ENCODE data around the gene CRTC3.

The CRTC3 gene

GRCh38 chr15:90545095-90545494 lies 15.4 kb downstream of the CRTC3 start:
- DNase-seq (ENCODE audit: low read depth), result peak; percentile 32
- H3K4me3 ChIP-seq (ENCODE audit: low read depth, low read length), result no peak overlapping the region
- TF ChIP-seq MAX (IDR thresholded peaks at IDR 0.05; ENCODE audit: low read depth, low read length), result no peak
- no peak for TF ChIP-seq POLR2A (IDR thresholded peaks at IDR 0.05; ENCODE audit: extremely low read depth, insufficient read length)
- TF ChIP-seq MYC (IDR thresholded peaks at IDR 0.05; ENCODE audit: low read depth, low read length), result no peak
- peak; percentile 16 for TF ChIP-seq CTCF (IDR thresholded peaks at IDR 0.05; ENCODE audit: low read depth, low read length)

GRCh38 chr15:90547540-90547939 lies 17.8 kb downstream of the CRTC3 start:
- no peak for TF ChIP-seq MAX (IDR thresholded peaks at IDR 0.05; ENCODE audit: low read depth, low read length)
- no peak for TF ChIP-seq POLR2A (IDR thresholded peaks at IDR 0.05; ENCODE audit: extremely low read depth, insufficient read length)
- TF ChIP-seq MYC (IDR thresholded peaks at IDR 0.05; ENCODE audit: low read depth, low read length), result no peak
- no peak for TF ChIP-seq CTCF (IDR thresholded peaks at IDR 0.05; ENCODE audit: low read depth, low read length)
- no peak for DNase-seq (ENCODE audit: low read depth)
- H3K4me3 ChIP-seq (ENCODE audit: low read depth, low read length), result no peak overlapping the region

GRCh38 chr15:90550919-90551318 lies 21.2 kb downstream of the CRTC3 start:
- TF ChIP-seq CTCF (IDR thresholded peaks at IDR 0.05; ENCODE audit: low read depth, low read length) (no peak), MAX (IDR thresholded peaks at IDR 0.05; ENCODE audit: low read depth, low read length) (0 out of 2 replicates have a peak, but pooled peaks have one; percentile 13), POLR2A (IDR thresholded peaks at IDR 0.05; ENCODE audit: extremely low read depth, insufficient read length) (no peak), MYC (IDR thresholded peaks at IDR 0.05; ENCODE audit: low read depth, low read length) (no peak)
- no peak overlapping the region for H3K4me3 ChIP-seq (ENCODE audit: low read depth, low read length)
- DNase-seq (ENCODE audit: low read depth), result peak; percentile 85

- H3K4me3 ChIP-seq (ENCODE audit: low read depth, low read length), result no peak overlapping the region
- no peak for DNase-seq (ENCODE audit: low read depth)
- TF ChIP-seq CTCF (IDR thresholded peaks at IDR 0.05; ENCODE audit: low read depth, low read length) (no peak), POLR2A (IDR thresholded peaks at IDR 0.05; ENCODE audit: extremely low read depth, insufficient read length) (no peak), MAX (IDR thresholded peaks at IDR 0.05; ENCODE audit: low read depth, low read length) (no peak), MYC (IDR thresholded peaks at IDR 0.05; ENCODE audit: low read depth, low read length) (no peak)
Measured at GRCh38 chr15:90552162-90552928, 22.6 kb downstream of the CRTC3 start.

- TF ChIP-seq MAX (IDR thresholded peaks at IDR 0.05; ENCODE audit: low read depth, low read length), result no peak
- DNase-seq (ENCODE audit: low read depth), result no peak
- no peak overlapping the region for H3K4me3 ChIP-seq (ENCODE audit: low read depth, low read length)
Measured at GRCh38 chr15:90552929-90553211, 23.1 kb downstream of the CRTC3 start.

- H3K4me3 ChIP-seq (ENCODE audit: low read depth, low read length), result no peak overlapping the region
- TF ChIP-seq POLR2A (IDR thresholded peaks at IDR 0.05; ENCODE audit: extremely low read depth, insufficient read length) (no peak), MYC (IDR thresholded peaks at IDR 0.05; ENCODE audit: low read depth, low read length) (no peak), MAX (IDR thresholded peaks at IDR 0.05; ENCODE audit: low read depth, low read length) (no peak), CTCF (IDR thresholded peaks at IDR 0.05; ENCODE audit: low read depth, low read length) (no peak)
- no peak for DNase-seq (ENCODE audit: low read depth)
Measured at GRCh38 chr15:90553248-90553745, 23.6 kb downstream of the CRTC3 start.

Data from NB4 (cell line).